Stimulated activated CD4-positive, alpha-beta T cell treated with anti-CD3 and anti-CD28 coated beads, Interleukin-1b, Interleukin-23, amount 100 ng/mL, for 4 hours (primary cell): Measurements from ENCODE around the gene ANAPC16.
"Not testable (repeated sequence)": the region's sequence is repeated elsewhere in the genome, so short reads cannot be mapped to it uniquely, and the experiment has no call there.

Experiments used
- DNase-seq, 2 donors: peaks; one replicate each; pipeline ENCODE4 v3.0.0-alpha.2; 2020; ENCODE audit warnings: low read depth in 2 of 2

The ANAPC16 gene

DNA sequence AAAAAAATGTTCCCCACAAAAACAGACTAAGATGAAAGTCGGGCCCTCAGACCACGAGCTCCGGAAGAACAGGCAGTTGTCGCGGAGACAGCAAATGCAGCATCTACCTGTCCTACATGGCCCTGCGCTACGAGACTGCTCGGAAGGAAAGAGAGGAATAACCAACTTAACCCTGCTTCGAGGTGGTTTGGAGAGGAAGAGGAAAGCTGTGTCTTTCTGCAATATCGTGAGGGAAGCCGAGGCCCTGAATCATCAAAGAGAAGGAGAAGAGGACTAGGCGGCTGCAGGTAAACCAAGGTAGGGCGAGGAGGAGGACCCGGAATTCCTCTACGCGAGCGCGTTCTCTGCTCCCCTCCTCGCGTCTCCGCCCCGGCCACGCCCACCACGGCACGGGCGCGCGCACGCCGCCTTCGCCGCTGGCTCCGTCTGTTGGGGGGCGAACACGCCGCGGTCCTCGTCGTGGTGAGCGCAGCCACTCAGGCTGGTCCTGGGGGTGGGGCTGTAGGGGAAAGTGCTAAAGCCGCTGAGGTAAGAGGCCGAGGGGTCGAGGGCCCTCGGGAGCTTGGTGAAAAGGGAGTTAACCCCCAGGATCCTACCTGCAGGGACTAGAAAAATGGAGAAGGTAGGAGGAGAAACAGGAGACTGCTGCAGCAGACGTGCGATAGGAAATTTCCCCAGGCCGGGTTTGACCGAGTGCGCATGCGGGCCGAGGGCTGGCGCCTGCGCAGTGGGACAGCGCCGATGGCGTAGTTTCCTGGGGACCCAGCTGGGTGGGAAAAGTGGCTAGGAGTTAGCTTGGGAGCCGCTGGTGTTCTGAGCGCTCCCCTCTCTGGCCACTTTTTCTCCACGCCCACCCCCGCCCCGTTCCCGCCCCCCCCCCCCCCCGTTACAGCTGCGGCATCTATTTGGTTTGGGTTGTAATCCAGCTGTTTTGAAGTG is at the start of gene ANAPC16, which contains the start of gene ASCC1:
ANAPC16 (plus strand) TSS at position 402 of the 939 bp plus-strand sequence. CDS start 7,903 bp downstream, outside the sequence.
ASCC1 (minus strand) TSS at position 666 of the 939 bp plus-strand sequence. CDS start 2,978 bp downstream, outside the sequence.
- DNase-seq = peak; percentile 90 to 94

DNA sequence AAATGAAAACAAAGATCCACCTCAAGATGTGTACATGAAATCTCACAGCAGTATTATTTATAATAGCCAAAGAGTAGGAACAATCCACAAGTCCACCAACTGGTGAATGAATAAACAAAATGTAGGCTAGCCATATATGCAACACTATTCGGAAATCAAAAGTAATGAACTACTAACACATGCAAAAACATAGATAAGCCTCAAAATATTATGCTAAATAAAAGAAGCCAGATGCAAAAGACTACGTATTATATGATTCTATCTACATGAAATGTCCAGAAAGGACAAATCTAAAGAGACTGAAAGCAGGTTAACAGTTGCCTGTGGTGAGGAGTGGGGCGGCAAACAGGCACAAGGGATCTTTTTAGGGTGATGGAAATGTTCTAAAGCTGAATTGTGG is 48.7 kb upstream of the ANAPC16 start:
- DNase-seq = no peak

DNA sequence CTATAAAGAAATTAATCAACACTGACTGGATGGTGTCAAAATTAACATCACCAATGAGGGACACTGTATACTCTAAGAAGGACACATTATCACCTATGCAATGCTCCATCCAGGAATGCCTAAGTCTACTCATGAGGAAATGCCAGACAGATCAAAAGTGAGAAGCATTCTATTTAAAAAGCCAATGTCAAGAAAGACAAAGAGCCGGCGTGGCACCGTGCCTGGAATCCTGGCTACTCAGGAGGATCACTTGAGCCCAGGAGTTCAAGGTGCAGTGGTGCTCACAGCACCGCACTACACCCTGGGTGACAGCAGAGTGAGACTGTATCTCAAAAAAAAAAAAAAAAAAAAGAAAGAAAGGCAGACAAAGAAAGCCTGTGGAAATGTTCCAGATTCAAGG is 45.5 kb upstream of the ANAPC16 start:
- no peak for DNase-seq

DNA sequence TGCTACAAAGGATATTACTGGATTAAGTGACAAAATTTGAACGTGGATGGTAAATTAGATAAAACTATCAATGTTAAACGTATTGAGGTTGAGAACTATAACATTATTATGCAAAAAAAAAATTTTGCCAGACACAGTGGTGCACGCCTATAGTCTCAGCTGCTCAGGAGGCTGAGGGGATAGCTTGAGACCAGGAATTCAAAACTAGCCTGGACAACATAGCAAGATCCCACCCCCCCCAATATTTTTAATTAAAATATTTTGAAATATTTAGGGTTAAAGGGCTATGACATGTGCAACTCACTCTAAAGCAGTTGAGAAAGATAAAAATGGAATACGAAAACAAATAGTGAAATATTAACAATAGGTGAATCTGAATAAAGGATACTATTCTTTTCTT is 45.1 kb upstream of the ANAPC16 start:
- DNase-seq = no peak

DNA sequence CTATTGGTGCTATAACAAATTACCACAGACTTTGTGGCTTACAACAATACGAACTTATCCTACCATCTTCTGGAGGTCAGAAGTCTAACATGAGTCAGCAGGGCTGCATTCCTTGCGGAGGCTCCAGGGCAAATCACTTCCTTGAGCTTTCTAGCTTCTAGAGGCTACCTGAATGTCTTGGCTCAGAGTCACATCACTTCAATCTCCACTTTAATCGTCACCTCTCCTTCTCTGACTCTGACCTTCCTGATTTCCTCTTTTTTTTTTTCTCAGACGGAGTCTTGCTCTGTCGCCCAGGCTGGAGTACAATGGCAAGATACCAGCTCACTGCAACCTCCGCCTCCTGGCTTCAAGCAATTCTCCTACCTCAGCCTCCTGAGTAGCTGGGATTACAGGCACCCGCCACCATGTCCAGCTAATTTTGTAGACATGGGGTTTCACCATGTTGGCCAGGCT is 44.6 kb upstream of the ANAPC16 start:
- no peak for DNase-seq

DNA sequence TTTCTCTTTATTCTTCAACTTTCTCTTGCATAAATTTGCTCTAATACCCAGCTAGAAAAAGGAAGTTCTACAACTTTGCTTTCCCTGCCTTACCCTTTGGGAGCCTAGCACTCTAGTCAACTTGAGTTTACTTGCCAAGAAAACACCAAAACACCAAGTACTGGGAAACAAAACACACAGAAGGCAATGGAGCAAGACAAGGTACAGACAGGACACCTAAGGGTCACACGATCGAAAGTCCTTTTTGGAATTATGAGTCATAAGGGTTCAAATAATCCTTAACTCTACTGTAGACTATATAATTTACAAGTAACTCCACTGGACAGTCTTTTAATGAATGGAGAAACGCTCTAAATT is 42.6 kb upstream of the ANAPC16 start:
- DNase-seq = no peak

DNA sequence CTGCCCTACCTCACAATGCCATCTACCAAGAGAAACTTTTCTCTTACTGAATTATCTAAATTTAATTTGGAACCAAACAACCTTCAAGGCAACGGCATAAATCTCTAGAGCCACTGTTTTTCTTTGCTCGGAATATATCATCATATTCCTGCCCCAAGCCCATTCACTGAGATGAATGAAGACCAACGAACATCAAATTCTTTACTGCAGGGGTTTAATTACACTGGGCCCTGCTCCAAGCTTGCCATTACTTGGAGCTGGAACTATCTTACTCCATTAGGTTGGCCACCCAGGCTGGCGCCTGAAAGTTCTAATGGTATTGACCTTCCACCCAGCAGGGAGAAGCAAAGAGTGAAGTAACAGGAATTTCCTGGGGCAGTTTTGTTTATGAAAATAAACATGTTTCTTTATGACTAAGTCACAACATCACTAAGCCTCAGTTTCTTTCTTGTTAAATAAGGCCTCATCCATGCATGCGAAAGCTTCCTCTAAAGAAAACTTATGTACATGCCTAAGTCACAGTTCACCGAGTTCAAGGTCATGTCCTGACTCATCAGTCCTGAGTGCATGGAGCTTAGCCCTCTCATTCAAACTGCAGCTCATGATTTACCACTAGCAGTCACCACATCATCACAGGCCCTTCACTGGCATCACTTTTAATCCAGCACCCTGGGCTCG is 42.1 kb upstream of the ANAPC16 start:
- no peak for DNase-seq

DNA sequence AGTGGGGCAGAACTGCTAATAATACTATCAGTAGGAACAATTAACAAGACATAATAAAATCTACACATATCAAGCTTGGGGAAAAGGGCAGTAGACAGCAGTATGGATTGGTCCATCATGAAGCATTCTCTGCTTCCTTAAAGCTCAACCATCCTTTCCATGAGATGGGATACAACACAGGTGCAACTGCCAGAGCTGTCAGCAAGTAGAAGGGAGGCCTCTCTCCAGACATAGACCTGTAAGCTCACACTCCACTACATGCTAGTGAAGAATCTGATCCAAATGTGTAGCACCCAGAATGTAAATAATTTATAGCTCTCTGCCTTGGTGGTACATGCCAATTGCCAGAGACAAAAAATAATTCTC is 41.5 kb upstream of the ANAPC16 start:
- no peak for DNase-seq

DNA sequence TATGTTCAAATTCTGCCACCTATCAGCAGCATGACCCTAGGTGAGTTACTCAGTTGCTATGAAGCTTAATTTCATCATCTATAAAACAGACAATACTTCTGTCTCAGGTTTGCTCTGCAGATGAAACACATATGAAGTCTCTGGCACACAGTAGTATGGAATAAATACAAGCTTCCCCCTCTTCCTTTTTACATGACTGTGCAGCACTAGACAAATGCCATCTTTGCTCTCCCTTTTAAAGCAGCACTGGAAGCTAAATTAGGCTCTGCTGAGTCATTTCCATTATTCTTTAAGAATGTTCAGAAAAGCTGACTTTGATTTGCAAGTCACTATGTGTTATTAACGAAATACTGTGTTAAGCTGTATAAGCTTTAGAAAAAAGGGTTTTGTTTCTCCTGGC is 40.7 kb upstream of the ANAPC16 start:
- no peak for DNase-seq

DNA sequence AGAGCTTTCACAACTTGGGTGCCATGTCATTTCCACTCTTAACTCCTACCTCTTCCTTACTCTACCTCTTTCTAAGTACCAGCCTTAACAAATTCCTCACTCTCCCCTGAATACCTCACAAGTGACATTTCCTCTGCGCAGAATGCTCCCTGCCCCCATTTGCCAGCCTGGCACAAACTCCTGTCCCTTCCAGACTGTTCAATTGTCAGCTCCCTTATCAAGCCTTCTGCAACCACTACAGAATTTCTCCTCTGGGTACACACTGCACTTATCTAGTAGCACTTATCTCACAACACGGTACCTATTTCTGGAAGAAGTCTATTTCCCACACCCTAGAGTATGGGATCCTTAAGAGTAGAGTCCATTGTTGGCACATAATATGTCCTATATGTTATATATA is 39.1 kb upstream of the ANAPC16 start:
- no peak for DNase-seq

DNA sequence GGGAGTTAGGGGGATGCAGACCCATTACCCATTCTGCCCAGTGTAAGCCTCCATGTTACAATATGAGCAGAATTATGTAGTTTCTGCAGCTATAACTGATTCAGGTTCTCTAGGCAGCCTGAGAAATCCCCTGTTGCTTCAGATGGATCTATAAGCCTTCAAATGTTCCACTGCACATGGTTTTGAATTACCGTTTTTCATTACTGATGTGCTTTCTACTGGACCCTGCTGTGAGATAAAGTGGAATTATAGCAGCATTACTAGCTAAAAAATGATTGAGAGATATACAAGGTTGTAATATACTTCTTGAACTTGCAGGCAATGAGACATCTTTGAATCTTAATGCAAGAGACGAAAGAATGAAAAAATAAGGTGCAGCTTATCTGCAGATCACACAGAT is 38.4 kb upstream of the ANAPC16 start:
- no peak for DNase-seq

DNA sequence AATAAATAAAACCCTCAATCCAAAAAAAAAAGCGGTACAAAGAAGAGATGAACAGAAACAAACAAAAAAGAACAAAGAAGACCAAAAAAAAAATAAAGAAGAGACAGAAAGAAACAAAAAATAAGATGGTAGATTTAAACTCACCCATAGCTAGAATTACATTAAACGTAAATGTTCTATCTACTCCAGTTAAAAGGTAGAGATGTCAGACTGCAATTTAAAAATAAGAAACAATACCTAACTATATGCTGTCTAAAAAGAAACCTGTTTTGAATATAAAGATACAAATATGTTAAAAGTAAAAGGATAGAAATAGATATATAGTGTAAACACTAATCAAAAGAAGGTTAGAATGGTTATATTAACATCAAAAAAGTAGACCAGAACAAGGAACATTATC is 31.7 kb upstream of the ANAPC16 start:
- no peak for DNase-seq

DNA sequence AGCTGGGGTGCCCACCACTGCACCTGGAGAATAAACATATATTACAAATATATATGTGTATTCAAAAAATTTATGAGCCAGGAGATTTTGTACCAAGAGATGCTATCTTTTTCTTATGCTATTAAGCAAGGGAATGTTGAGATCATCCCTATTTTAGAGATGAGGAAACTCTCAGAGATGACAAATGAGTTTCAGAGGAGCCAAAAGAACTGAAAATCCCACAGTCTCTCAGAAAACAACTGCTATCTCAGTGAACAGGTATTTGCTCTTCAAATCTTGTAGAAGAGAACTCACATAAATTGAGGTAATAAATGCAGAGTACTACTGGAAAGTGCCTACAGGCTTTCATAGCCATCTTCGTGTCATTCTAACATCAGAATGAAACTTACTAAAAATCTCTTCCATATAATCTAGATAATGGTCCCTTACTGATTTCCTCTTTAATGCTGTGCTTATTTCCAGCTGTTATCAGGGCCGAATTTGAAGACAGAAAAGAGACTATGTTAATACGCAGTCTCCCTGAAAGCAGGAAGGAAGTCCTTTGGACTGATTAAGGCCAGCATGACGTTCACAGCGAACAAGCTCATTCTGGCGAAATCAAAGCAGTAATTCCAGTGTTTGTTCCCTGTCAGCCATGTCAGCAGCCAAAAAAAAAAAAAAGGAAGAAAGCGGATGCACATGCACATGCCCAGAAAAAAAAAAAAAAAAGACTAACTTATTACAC is 29.4 kb upstream of the ANAPC16 start:
- DNase-seq = no peak

DNA sequence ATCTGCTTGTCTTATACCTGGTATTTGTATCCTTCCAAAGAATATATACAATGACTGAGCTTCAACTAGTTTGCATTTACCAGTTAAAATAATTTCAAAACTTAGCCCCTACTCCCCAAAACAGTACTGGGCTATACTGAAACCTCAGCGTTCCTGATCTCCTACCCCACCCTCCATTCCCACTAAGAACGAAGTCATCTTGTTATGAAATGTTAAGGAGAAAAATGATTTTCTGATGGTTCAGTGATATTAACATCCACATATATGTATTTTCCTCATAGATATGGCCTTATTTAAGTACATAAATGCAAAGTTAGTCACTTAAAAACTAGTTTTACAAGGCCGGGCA is 28.9 kb upstream of the ANAPC16 start:
- no peak for DNase-seq

DNA sequence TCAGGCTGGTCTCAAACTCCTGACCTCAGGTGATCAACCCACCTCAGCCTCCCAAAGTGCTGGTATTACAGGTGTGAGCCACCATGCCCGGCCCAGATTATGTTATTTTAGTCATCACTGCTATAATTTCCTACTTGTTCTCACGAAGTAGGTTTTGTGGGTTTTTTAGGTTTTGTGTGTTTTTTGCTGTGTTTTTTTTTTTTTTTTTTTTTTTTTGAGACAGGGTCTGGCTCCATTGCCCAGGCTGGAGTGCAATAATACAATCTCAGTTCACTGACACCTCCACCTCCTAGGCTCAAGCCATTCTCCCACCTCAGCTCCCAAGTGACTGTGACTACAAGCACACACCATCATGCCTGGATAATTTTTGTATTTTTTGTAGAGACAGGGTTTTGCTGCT is 20.9 kb upstream of the ANAPC16 start:
- no peak for DNase-seq

DNA sequence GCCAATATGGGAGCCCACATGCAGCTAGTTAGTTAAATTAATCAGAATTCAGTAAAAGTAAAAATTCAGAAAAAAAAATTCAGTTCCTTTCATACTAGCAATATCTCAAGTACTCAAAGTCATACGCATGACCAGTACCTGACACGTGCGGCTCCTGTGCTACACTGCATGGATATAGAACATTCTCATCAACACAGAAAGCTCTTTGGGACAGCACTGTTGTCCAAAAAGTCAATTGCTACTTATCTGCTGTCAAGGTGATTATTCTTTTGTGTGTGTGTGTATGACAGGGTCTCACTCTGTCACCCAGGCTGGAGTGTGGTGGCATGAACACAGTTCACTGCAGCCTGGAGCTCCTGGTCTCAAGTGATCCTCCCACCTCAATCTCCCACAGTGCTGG is 14.9 kb upstream of the ANAPC16 start:
- no peak for DNase-seq

DNA sequence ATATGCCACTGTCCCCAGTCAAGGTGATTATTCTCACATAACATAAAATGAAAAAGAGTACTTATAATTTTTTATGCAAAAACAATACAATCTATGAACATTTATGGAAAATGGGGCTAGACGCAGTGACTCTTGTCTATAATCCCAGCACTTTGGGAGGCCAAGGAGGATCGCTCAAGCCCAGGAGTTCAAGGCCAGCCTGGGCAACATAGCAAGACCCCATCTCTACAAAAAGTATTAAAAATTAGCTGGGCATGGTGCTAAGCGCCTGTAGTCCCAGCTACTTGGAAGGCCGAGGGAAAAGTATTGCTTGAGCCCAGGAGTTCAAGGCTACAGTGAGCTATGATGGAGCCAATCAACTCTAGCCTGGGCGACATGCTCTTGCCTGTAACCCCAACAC is 14.5 kb upstream of the ANAPC16 start:
- no peak for DNase-seq

DNA sequence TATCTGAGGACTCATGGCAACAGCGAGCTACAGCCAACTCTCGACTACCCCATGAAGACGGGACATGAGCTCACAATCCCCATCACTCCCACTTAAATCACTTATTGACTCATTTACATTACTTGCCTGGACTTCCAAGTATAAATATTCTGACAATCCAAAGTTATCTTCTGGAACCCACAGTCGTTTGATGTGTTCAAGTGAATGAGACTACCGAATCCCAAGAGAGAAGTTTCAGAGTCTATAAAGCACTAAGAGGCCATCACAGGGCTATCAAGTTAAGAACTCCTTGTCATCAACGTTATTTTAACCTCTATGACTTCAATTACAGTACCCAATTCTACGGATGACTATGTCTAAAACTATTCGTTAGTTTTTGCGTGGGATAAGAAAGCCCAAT is 11.5 kb upstream of the ANAPC16 start:
- no peak for DNase-seq

DNA sequence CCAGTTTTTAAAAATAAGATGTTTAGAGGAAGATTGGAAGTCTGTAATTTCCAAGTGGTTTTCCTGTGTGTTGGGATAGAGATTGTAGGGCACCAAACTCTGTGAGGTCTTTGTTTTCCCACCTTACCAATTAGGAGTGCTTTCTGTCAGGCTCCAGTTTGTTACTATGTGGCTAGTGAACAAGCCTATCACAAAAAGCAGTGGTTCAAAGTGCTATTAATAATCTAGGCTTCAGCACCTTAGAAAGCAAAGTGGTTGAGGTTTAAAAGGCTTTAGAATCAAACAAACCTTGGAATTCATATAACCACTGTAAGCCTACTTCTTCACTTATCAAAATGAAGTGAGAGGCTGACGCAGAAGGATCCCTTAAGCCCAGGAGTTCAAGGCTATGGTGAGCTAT is 11.1 kb upstream of the ANAPC16 start:
- DNase-seq = no peak

DNA sequence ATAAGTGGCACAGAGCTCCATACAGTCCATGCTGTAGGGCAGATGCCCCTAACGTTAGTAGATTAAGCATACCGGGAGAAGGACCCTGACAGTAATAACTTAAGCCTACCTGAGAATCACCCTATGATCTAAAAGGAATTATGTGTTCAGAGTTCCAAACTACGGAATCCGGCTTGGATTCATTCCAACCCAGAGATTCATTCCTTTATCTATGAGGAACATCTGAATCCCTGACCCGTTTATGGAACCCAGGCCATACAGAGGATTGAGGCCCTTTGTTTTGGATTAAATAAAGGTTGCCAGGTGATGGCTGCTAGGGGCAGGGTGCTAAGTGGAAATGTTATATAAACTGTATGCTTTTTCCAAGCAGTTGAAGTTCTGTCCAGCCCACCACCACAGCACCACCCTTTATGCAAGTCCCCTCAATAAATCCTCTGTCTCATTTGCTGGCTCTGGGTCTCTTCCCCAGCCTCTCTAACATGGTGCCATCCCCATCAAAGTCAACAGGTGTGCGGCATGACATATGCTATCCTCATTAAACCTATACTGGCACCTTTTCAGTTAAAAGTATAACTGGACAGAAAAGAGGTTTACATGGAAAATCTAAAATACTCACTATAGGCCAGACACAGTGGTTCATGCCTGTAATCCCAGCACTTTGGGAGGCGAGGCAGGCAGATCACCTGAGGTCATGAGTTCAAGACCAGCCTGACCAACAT is 9.1 kb upstream of the ANAPC16 start:
- DNase-seq = no peak

DNA sequence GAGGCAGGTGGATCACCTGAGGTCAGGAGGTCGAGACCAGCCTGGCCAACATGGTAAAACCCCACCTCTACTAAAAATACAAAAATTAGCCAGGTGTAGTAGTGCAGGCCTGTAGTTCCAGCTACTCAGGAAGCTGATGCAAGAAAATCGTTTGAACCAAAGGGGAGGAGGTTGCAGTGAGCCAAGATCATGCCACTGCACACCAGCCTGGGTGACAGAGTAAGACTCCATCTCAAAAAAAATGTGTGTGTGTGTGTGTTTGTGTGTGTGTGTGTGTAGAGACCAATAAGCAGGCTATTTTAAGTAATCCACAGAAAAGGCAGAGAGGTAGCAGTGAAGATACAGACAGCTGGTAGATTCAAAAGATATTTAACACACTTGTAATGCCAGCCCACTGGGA is 7.3 kb upstream of the ANAPC16 start:
- not testable (repeated sequence) for DNase-seq

DNA sequence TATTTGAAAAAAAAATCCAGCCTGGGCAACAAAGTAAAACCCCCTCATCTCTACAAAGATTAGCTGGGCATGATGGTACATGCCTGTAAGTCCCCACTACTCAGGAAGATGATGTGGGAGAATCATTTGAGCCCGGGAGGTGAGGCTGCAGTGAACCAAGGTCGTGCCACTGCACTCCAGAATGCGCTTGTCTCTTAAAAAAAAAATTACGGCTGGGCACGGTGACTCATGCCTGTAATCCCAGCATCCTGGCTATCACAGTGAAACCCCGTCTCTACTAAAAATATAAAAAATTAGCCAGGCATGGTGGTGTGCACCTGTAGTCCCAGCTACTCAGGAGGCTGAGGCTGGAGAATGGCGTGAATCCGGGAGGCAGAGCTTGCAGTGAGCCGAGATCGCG is 4.4 kb upstream of the ANAPC16 start:
- DNase-seq = not testable (repeated sequence)
